ENCODE measurements around the gene TUBB4B. TPM values are rescaled to one million over a fixed set of nuclear protein-coding genes. Genes with fewer than 3 reads are reported as not detected.
A peak's percentile ranks its signal among the peaks of the same experiment; 100 is the strongest.

TUBB4B gene
- total and polyA plus RNA-seq, 2 of the 4 experiments (the other 2 are of a cell fraction): 237 to 529 TPM

- DNase-seq: no peak
- Histone ChIP-seq H3K23ac (ENCODE audit: low read depth, low read length) (no peak overlapping the region), H2BK5ac (ENCODE audit: low read depth, low read length, poor library complexity, severe bottlenecking) (no peak overlapping the region), H3K4me2 (ENCODE audit: low read depth, low read length) (no peak overlapping the region), H3K36me3 (ENCODE audit: control insufficient read depth, insufficient read depth, low read length) (peaks cover 29% of the 10 kb centered on the region), H3K14ac (replicated peaks; ENCODE audit: low read depth, low read length) (no peak overlapping the region), H2AK5ac (ENCODE audit: low read depth, low read length) (peak overlapping the region; percentile 28; the same call in 1 of the 2 replicates), H3K79me1 (ENCODE audit: low read depth in 1 of 2, low read length in 2 of 2) (peaks cover 0 to 49% of the 10 kb centered on the region in 2 experiments), H2BK20ac (ENCODE audit: low read depth, low read length) (no peak overlapping the region), H3K4me3 (ENCODE audit: insufficient read depth, low read depth, low read length) (no peak overlapping the region), H3K9ac (ENCODE audit: low read depth, low read length) (no peak overlapping the region), H2BK15ac (ENCODE audit: low read depth, low read length) (no peak overlapping the region), H3K4me1 (ENCODE audit: control insufficient read depth, insufficient read depth, low read length) (peaks cover 21% of the 10 kb centered on the region), H2AK9ac (replicated peaks; ENCODE audit: low read depth, low read length, poor library complexity) (peak overlapping the region; percentile 72), H4K5ac (ENCODE audit: low read depth, low read length) (no peak overlapping the region), H3K27ac (ENCODE audit: insufficient read depth, low read length) (no peak overlapping the region), H3K4ac (ENCODE audit: low read depth, low read length) (no peak overlapping the region), H2AFZ (replicated peaks; ENCODE audit: low read length, poor library complexity) (peak overlapping the region; percentile 21), H4K91ac (ENCODE audit: insufficient read depth, low read depth, low read length) (no peak overlapping the region), H4K20me1 (ENCODE audit: insufficient read depth, low read length) (peaks cover 40% of the 10 kb centered on the region), H3K56ac (ENCODE audit: extremely low read depth, insufficient read depth, low read length) (no peak overlapping the region), H2BK120ac (ENCODE audit: low read depth, low read length) (no peak overlapping the region), H3K27me3 (ENCODE audit: control insufficient read depth, insufficient read depth, low read length) (no peaks in the 10 kb centered on the region), H3K9me3 (ENCODE audit: control insufficient read depth, insufficient read depth, low read length) (no peaks in the 10 kb centered on the region), H3K18ac (ENCODE audit: low read depth, low read length) (no peak overlapping the region), H3K9me1 (ENCODE audit: insufficient read depth, low read length) (no peaks in the 10 kb centered on the region), H4K8ac (ENCODE audit: low read depth in 2 of 2, low read length in 2 of 2) (no peak overlapping the region)
- ChIA-PET POLR2A (ENCODE audit: unreplicated experiment) (no interaction called here), CTCF (no interaction called here)
- no peak for ATAC-seq (ENCODE audit: low read depth)
- intact Hi-C loops (cut with micrococcal nuclease): no loop called here
- dilution Hi-C loops (cut with HindIII; ENCODE audit: low sequenced_read_pairs, unreplicated experiment): no loop called here
- in situ Hi-C loops (cut with MboI; ENCODE audit: low sequenced_read_pairs): no loop called here
- TF ChIP-seq CHD1 (IDR thresholded peaks at IDR 0.05; ENCODE audit: low read depth, low read length): no peak
- 0 out of 2 replicates have a peak, but pooled peaks have one; percentile 8 for TF ChIP-seq SMC3 (IDR thresholded peaks at IDR 0.05; ENCODE audit: low read depth, low read length)
- no peak for TF ChIP-seq RCOR1 (IDR thresholded peaks at IDR 0.05; ENCODE audit: insufficient replicate concordance, low read length)
- TF ChIP-seq, protein P1, sequence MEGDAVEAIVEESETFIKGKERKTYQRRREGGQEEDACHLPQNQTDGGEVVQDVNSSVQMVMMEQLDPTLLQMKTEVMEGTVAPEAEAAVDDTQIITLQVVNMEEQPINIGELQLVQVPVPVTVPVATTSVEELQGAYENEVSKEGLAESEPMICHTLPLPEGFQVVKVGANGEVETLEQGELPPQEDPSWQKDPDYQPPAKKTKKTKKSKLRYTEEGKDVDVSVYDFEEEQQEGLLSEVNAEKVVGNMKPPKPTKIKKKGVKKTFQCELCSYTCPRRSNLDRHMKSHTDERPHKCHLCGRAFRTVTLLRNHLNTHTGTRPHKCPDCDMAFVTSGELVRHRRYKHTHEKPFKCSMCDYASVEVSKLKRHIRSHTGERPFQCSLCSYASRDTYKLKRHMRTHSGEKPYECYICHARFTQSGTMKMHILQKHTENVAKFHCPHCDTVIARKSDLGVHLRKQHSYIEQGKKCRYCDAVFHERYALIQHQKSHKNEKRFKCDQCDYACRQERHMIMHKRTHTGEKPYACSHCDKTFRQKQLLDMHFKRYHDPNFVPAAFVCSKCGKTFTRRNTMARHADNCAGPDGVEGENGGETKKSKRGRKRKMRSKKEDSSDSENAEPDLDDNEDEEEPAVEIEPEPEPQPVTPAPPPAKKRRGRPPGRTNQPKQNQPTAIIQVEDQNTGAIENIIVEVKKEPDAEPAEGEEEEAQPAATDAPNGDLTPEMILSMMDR (conservative IDR thresholded peaks at IDR 0.05; ENCODE audit: low read depth, low read length): peak; percentile 33; the same call in 1 of the 2 replicates
- TF ChIP-seq RFX5 (IDR thresholded peaks at IDR 0.05; ENCODE audit: low read depth, low read length): no peak
- TF ChIP-seq POLR2A (IDR thresholded peaks at IDR 0.05; ENCODE audit: low read depth, low read length): no peak
- BruUV-seq (replicated peaks): no TSS peak
- WGBS, 2 experiments (ENCODE audit: extremely low coverage in 2 of 2, insufficient read length in 1 of 2): 21% methylated on average over 25 of the region's 85 CpGs; no CpG with 5 or more reads in 1 of the 2 experiments
These were observed 39.6 kb downstream of the TUBB4B start for GRCh38 chr9:137280474-137281344.

All from IMR-90 (cell line).